ENCODE data around the gene TBC1D2B. TPM values are rescaled to one million over a fixed set of nuclear protein-coding genes. Genes with fewer than 3 reads are reported as not detected.

TBC1D2B gene
- polyA plus RNA-seq, 1 donor (not counting 4 experiments of a cell fraction or from before 2014, with no cell fraction given): 27.0 TPM

GRCh38 chr15:78108300-78109084 is 31.0 kb upstream of the TBC1D2B start:
- Histone ChIP-seq H3K79me2 (ENCODE audit: control insufficient read depth, insufficient read depth, low read length) (no peaks in the 10 kb centered on the region), H3K27me3 (ENCODE audit: control insufficient read depth, extremely low read depth, insufficient read depth, low read length) (no peaks in the 10 kb centered on the region), H3K27ac (ENCODE audit: control insufficient read depth, insufficient read depth, low read length) (no peak overlapping the region), H4K20me1 (ENCODE audit: control insufficient read depth, extremely low read depth, insufficient read depth, low read length) (no peaks in the 10 kb centered on the region), H3K4me2 (ENCODE audit: control insufficient read depth, extremely low read depth, insufficient read depth, low read depth, low read length) (no peak overlapping the region), H3K4me3 (ENCODE audit: control insufficient read depth in 2 of 3, extremely low read depth in 1 of 3, insufficient read depth in 2 of 3, low read depth in 1 of 3, low read length in 3 of 3) (no peak overlapping the region), H3K36me3 (ENCODE audit: control insufficient read depth in 2 of 2, extremely low read depth in 1 of 2, insufficient read depth in 2 of 2, low read length in 2 of 2) (no peaks in the 10 kb centered on the region), H3K4me1 (ENCODE audit: control insufficient read depth, extremely low read depth, insufficient read depth, low read length) (no peaks in the 10 kb centered on the region), H3K9me1 (ENCODE audit: control insufficient read depth, extremely low read depth, insufficient read depth, low read length) (no peaks in the 10 kb centered on the region), H2AFZ (ENCODE audit: control insufficient read depth, low read length) (no peak overlapping the region), H3K9ac (ENCODE audit: control insufficient read depth, extremely low read depth, insufficient read depth, low read length) (no peak overlapping the region), H3K9me3 (ENCODE audit: control insufficient read depth, low read depth, low read length) (no peaks in the 10 kb centered on the region)
- TF ChIP-seq EZH2 (IDR thresholded peaks at IDR 0.05; ENCODE audit: low read length): no peak
- TF ChIP-seq CTCF (optimal IDR thresholded peaks at IDR 0.05 in 1 of 3, IDR thresholded peaks at IDR 0.05 in 1 of 3, conservative IDR thresholded peaks at IDR 0.05 in 1 of 3; ENCODE audit: extremely low read depth in 1 of 3, insufficient read depth in 2 of 3, low read length in 3 of 3): peak; percentile 85 to 90 (median 86)
- FAIRE-seq (no peak), DNase-seq (ENCODE audit: low read depth, low spot score) (peak; percentile 30)
- dilution Hi-C loops (cut with MboI; ENCODE audit: extremely low pct_ligation_motif_present, low sequenced_read_pairs): no loop called here

GRCh38 chr15:78107471-78107870 is 30.0 kb upstream of the TBC1D2B start:
- Histone ChIP-seq H3K9me3 (ENCODE audit: control insufficient read depth, low read depth, low read length) (no peaks in the 10 kb centered on the region), H3K4me2 (ENCODE audit: control insufficient read depth, extremely low read depth, insufficient read depth, low read depth, low read length) (no peak overlapping the region), H3K4me1 (ENCODE audit: control insufficient read depth, extremely low read depth, insufficient read depth, low read length) (no peaks in the 10 kb centered on the region), H3K79me2 (ENCODE audit: control insufficient read depth, insufficient read depth, low read length) (no peaks in the 10 kb centered on the region), H3K27ac (ENCODE audit: control insufficient read depth, insufficient read depth, low read length) (no peak overlapping the region), H2AFZ (ENCODE audit: control insufficient read depth, low read length) (no peak overlapping the region), H3K36me3 (ENCODE audit: control insufficient read depth in 2 of 2, extremely low read depth in 1 of 2, insufficient read depth in 2 of 2, low read length in 2 of 2) (no peaks in the 10 kb centered on the region), H3K4me3 (ENCODE audit: control insufficient read depth in 2 of 3, extremely low read depth in 1 of 3, insufficient read depth in 2 of 3, low read depth in 1 of 3, low read length in 3 of 3) (no peak overlapping the region), H4K20me1 (ENCODE audit: control insufficient read depth, extremely low read depth, insufficient read depth, low read length) (no peaks in the 10 kb centered on the region), H3K9me1 (ENCODE audit: control insufficient read depth, extremely low read depth, insufficient read depth, low read length) (no peaks in the 10 kb centered on the region), H3K9ac (ENCODE audit: control insufficient read depth, extremely low read depth, insufficient read depth, low read length) (no peak overlapping the region), H3K27me3 (ENCODE audit: control insufficient read depth, extremely low read depth, insufficient read depth, low read length) (no peaks in the 10 kb centered on the region)
- TF ChIP-seq CTCF (optimal IDR thresholded peaks at IDR 0.05 in 1 of 3, IDR thresholded peaks at IDR 0.05 in 1 of 3, conservative IDR thresholded peaks at IDR 0.05 in 1 of 3; ENCODE audit: extremely low read depth in 1 of 3, insufficient read depth in 2 of 3, low read length in 3 of 3) (no peak), EZH2 (IDR thresholded peaks at IDR 0.05; ENCODE audit: low read length) (no peak)
- FAIRE-seq (no peak), DNase-seq (ENCODE audit: low read depth, low spot score) (no peak)
- dilution Hi-C loops (cut with MboI; ENCODE audit: extremely low pct_ligation_motif_present, low sequenced_read_pairs): no loop called here

All from keratinocyte (primary cell).